Osteoblast (primary cell): Measurements from ENCODE around the gene SESN1. TPM values are rescaled to one million over a fixed set of nuclear protein-coding genes. Genes with fewer than 3 reads are reported as not detected.

Source experiments
- DNase-seq: peaks from one replicate; pipeline ENCODE4 v3.0.0; 2011; ENCODE audit warnings: low spot score, mixed read lengths; ENCODE audit not compliant: insufficient read length; ENCODE audit errors: missing footprints
- H2AFZ ChIP-seq: 2 replicates; pipeline ENCODE4 v1.6.0; 2011; ENCODE audit warnings: mild to moderate bottlenecking, low read length
- H3K27ac ChIP-seq: 2 replicates; pipeline ENCODE4 v1.5.1; 2011; ENCODE audit warnings: mild to moderate bottlenecking, low read depth, low read length, moderate library complexity
- H3K27me3 ChIP-seq: 2 replicates; pipeline ENCODE4 v1.6.0; 2012; ENCODE audit warnings: mild to moderate bottlenecking, control low read depth, inconsistent platforms, low read length, moderate library complexity; ENCODE audit not compliant: insufficient read depth
- H3K36me3 ChIP-seq: 2 replicates; pipeline ENCODE4 v1.5.1; 2011; ENCODE audit warnings: mild to moderate bottlenecking, low read length, control low read depth, moderate library complexity; ENCODE audit not compliant: insufficient read depth
- H3K4me1 ChIP-seq: 2 replicates; pipeline ENCODE4 v1.5.1; 2011; ENCODE audit warnings: mild to moderate bottlenecking, low read length, control low read depth, moderate library complexity; ENCODE audit not compliant: insufficient read depth
- H3K4me2 ChIP-seq: 2 replicates; pipeline ENCODE4 v1.6.0; 2011; ENCODE audit warnings: mild to moderate bottlenecking, low read length; ENCODE audit not compliant: insufficient read depth
- H3K4me3 ChIP-seq: fragments of 200-600 bp; sonication (generic); 3 replicates; pipeline ENCODE4 v1.5.1; 2012; ENCODE audit warnings: mild to moderate bottlenecking, low read length, inconsistent platforms; ENCODE audit not compliant: insufficient read depth
- H3K79me2 ChIP-seq: 2 replicates; pipeline ENCODE4 v1.6.0; 2012; ENCODE audit warnings: mild to moderate bottlenecking, low read length, control low read depth, inconsistent platforms; ENCODE audit not compliant: insufficient read depth
- H3K9me3 ChIP-seq: 2 replicates; pipeline ENCODE4 v1.5.1; 2011; ENCODE audit warnings: low read depth, low read length, control low read depth
- H4K20me1 ChIP-seq: 2 replicates; pipeline ENCODE4 v1.6.0; 2012; ENCODE audit warnings: mild to moderate bottlenecking, low read length, control low read depth; ENCODE audit not compliant: insufficient read depth
- total RNA-seq: library from RNA; depleted of rRNA; stranded (reverse); fragments of >200 nt; gene quantifications from 2 replicates; pipeline ENCODE4 v1.2.3, GENCODE V29; 2012
- TF ChIP-seq, protein P1 (sequence below): IDR thresholded peaks from 2 replicates; pipeline ENCODE4 v1.5.1; 2011; ENCODE audit warnings: mild to moderate bottlenecking, low read depth, low read length, moderate library complexity; ENCODE audit errors: extremely low read depth

Gene SESN1
- total RNA-seq, 1 donor = 26.1 TPM

- Histone ChIP-seq H3K4me2 (no peak overlapping the region), H3K4me3 (no peak overlapping the region), H3K27me3 (no peaks in the 10 kb centered on the region), H4K20me1 (no peaks in the 10 kb centered on the region), H3K4me1 (peaks cover 14% of the 10 kb centered on the region), H3K79me2 (no peaks in the 10 kb centered on the region), H2AFZ (no peak overlapping the region), H3K36me3 (no peaks in the 10 kb centered on the region), H3K9me3 (no peaks in the 10 kb centered on the region), H3K27ac (no peak overlapping the region)
- TF ChIP-seq, protein P1, sequence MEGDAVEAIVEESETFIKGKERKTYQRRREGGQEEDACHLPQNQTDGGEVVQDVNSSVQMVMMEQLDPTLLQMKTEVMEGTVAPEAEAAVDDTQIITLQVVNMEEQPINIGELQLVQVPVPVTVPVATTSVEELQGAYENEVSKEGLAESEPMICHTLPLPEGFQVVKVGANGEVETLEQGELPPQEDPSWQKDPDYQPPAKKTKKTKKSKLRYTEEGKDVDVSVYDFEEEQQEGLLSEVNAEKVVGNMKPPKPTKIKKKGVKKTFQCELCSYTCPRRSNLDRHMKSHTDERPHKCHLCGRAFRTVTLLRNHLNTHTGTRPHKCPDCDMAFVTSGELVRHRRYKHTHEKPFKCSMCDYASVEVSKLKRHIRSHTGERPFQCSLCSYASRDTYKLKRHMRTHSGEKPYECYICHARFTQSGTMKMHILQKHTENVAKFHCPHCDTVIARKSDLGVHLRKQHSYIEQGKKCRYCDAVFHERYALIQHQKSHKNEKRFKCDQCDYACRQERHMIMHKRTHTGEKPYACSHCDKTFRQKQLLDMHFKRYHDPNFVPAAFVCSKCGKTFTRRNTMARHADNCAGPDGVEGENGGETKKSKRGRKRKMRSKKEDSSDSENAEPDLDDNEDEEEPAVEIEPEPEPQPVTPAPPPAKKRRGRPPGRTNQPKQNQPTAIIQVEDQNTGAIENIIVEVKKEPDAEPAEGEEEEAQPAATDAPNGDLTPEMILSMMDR = no peak
- no peak for DNase-seq
These were observed 135.5 kb downstream of the SESN1 start for GRCh38 chr6:108958900-108959770.

DNA sequence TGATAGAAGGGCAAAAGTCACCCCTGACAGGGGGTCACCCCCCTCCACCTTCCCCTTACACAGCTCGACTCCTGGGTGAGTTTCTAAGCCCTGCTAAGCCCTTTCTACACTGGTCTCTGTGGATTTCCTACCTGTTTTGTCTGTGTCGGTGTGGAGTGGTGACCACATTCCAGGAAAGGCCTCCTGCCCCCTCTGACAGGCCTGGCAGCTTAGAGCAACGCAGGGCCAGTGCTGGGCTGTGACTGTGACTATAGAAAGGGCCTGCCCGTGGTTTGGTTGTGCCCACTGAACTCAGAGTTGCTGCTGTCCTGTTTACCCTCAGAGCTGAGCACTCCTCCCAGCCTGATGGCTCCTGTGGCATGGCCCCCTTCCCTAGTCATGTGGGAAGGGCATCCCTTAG lies 137.4 kb downstream of the SESN1 start:
- Histone ChIP-seq H3K9me3 (no peaks in the 10 kb centered on the region), H3K36me3 (no peaks in the 10 kb centered on the region), H3K27me3 (no peaks in the 10 kb centered on the region), H3K4me3 (no peak overlapping the region), H4K20me1 (no peaks in the 10 kb centered on the region), H3K79me2 (no peaks in the 10 kb centered on the region), H3K27ac (no peak overlapping the region), H3K4me2 (no peak overlapping the region), H3K4me1 (peaks cover 18% of the 10 kb centered on the region), H2AFZ (no peak overlapping the region)
- DNase-seq = peak; percentile 27
- TF ChIP-seq, protein P1 = no peak

DNA sequence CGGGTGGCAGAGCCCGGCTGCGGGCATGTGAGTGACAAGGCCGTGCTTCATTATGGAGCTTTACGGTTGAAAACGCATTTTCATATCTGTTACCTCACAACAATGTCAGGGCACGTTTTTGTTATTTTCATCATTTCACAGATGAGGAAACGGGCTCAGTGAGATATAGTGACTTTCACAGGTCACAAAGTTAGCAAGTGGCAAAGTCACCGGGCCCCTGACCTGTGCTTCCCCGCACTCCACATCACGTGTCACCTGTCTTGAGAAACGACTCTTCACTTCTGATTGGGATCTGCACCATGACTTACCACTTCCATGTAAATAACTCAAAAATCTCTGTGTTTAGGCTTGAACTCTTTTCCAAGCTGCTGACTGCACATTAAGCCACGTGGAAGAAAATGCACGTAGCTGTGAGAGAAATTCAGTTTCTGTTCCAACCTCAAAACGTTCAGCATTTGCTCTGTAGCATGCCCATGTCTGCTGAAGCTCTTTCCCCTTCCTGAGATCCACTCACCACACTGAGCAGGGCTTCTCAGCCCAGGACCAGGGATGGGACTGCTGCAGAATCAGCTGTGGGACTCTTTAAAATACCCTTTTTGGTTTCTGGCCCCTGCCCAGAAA lies 139.2 kb downstream of the SESN1 start:
- DNase-seq = no peak
- Histone ChIP-seq H3K27me3 (no peaks in the 10 kb centered on the region), H3K4me2 (no peak overlapping the region), H3K36me3 (no peaks in the 10 kb centered on the region), H3K4me1 (peaks cover 8% of the 10 kb centered on the region), H2AFZ (no peak overlapping the region), H3K27ac (no peak overlapping the region), H3K4me3 (no peak overlapping the region), H3K9me3 (no peaks in the 10 kb centered on the region), H3K79me2 (no peaks in the 10 kb centered on the region), H4K20me1 (no peaks in the 10 kb centered on the region)
- TF ChIP-seq, protein P1 = no peak

- TF ChIP-seq, protein P1 = no peak
- Histone ChIP-seq H3K27me3 (no peaks in the 10 kb centered on the region), H3K4me2 (no peak overlapping the region), H2AFZ (no peak overlapping the region), H3K36me3 (no peaks in the 10 kb centered on the region), H3K27ac (no peak overlapping the region), H3K4me3 (no peak overlapping the region), H4K20me1 (no peaks in the 10 kb centered on the region), H3K9me3 (no peaks in the 10 kb centered on the region), H3K4me1 (peaks cover 10% of the 10 kb centered on the region), H3K79me2 (no peaks in the 10 kb centered on the region)
- no peak for DNase-seq
These were observed 141.0 kb downstream of the SESN1 start for GRCh38 chr6:108953681-108954080.
